Hepatocyte (in vitro differentiated cells): ENCODE measurements around the gene HMGN5. TPM values are rescaled to one million over a fixed set of nuclear protein-coding genes. Genes with fewer than 3 reads are reported as not detected.

ENCODE experiments used
- DNase-seq: peaks from one replicate; pipeline ENCODE4 v3.0.0-alpha.2; 2016; ENCODE audit warnings: low spot score
- H2AFZ ChIP-seq: fragments of 200-600 bp; sonication (generic); 2 replicates; pipeline ENCODE4 v1.6.0; 2016; ENCODE audit warnings: antibody characterized with exemption, mild to moderate bottlenecking
- H3K27ac ChIP-seq: fragments of 200-600 bp; sonication (generic); 2 replicates; pipeline ENCODE4 v1.5.1; 2016; ENCODE audit warnings: mild to moderate bottlenecking
- H3K27me3 ChIP-seq: fragments of 200-600 bp; sonication (generic); 2 replicates; pipeline ENCODE4 v1.6.1; 2016
- H3K36me3 ChIP-seq: fragments of 200-600 bp; sonication (generic); replicated peaks from 2 replicates; pipeline ENCODE4 v1.5.1; 2016; ENCODE audit warnings: low read depth; ENCODE audit not compliant: insufficient read depth
- H3K4me1 ChIP-seq: fragments of 200-600 bp; sonication (generic); 2 replicates; pipeline ENCODE4 v1.5.1; 2016; ENCODE audit warnings: mild to moderate bottlenecking, moderate library complexity; ENCODE audit not compliant: insufficient read depth
- H3K4me2 ChIP-seq: fragments of 200-600 bp; sonication (generic); 2 replicates; pipeline ENCODE4 v1.6.0; 2016
- H3K4me3 ChIP-seq: fragments of 200-600 bp; sonication (generic); 2 replicates; pipeline ENCODE4 v1.5.1; 2016; ENCODE audit warnings: mild to moderate bottlenecking
- H3K79me2 ChIP-seq: fragments of 200-600 bp; sonication (generic); 2 replicates; pipeline ENCODE4 v1.6.0; 2017; ENCODE audit warnings: mild to moderate bottlenecking
- H3K9me2 ChIP-seq: fragments of 200-600 bp; sonication (generic); replicated peaks from 2 replicates; pipeline ENCODE4 v1.6.0; 2017; ENCODE audit warnings: mild to moderate bottlenecking; ENCODE audit not compliant: insufficient read depth
- H3K9me3 ChIP-seq: fragments of 200-600 bp; sonication (generic); 2 replicates; pipeline ENCODE4 v1.5.1; 2016; ENCODE audit warnings: low read depth, mild to moderate bottlenecking
- H4K20me1 ChIP-seq: fragments of 200-600 bp; sonication (generic); 2 replicates; pipeline ENCODE4 v1.6.0; 2016; ENCODE audit warnings: mild to moderate bottlenecking; ENCODE audit not compliant: insufficient read depth, poor library complexity, severe bottlenecking
- CTCF ChIP-seq: fragments of 200-600 bp; sonication (generic); IDR thresholded peaks from 2 replicates; pipeline ENCODE4 v1.5.1; 2016; ENCODE audit warnings: antibody characterized with exemption, mild to moderate bottlenecking; ENCODE audit not compliant: poor library complexity
- EZH2 ChIP-seq: fragments of 200-600 bp; sonication (generic); IDR thresholded peaks from 2 replicates; pipeline ENCODE4 v1.6.1; 2016; ENCODE audit warnings: antibody characterized with exemption, mild to moderate bottlenecking, borderline replicate concordance
- EZH2phosphoT487 ChIP-seq: fragments of 200-600 bp; sonication (generic); IDR thresholded peaks from one replicate; pipeline ENCODE4 v1.6.1; 2018; ENCODE audit warnings: antibody characterized with exemption, mild to moderate bottlenecking, low read depth, moderate library complexity; ENCODE audit not compliant: unreplicated experiment, severe bottlenecking
- WGBS: methylation state at CpG from one replicate; pipeline ENCODE4 v1.1.6; 2016; ENCODE audit warnings: low lambda C conversion rate; ENCODE audit errors: missing lambda C conversion rate; 5-methylcytosine and 5-hydroxymethylcytosine counted together
- polyA plus RNA-seq: library from polyadenylated mRNA; unstranded; fragments of >200 nt; fragmentation: Nextera tagmentation; extraction: Ambion mirVana; gene quantifications from 2 replicates; pipeline ENCODE4 v1.2.1, GENCODE V29; 2016
- total RNA-seq: library from RNA; depleted of rRNA; stranded (reverse); fragments of >200 nt; gene quantifications from 2 replicates; pipeline ENCODE4 v1.2.3, GENCODE V29; 2014

The HMGN5 gene
- total and polyA plus RNA-seq, 2 experiments from 2014 or later = 1.5 to 8.3 TPM

GRCh38 chrX:81229901-81230300, 28.2 kb upstream of the HMGN5 start:
- H4K20me1 ChIP-seq = no peaks in the 10 kb centered on the region
- no peaks in the 10 kb centered on the region for H3K9me3 ChIP-seq
- no peaks in the 10 kb centered on the region for H3K4me1 ChIP-seq
- 82% methylated on average over 2 of the region's 2 CpGs for WGBS
- DNase-seq = no peak
- H3K9me2 ChIP-seq = no peaks in the 10 kb centered on the region
- no peak overlapping the region for H3K4me2 ChIP-seq
- TF ChIP-seq EZH2phosphoT487 (no peak), CTCF (no peak), EZH2 (no peak)
- H3K36me3 ChIP-seq = no peaks in the 10 kb centered on the region
- no peaks in the 10 kb centered on the region for H3K79me2 ChIP-seq
- H3K27ac ChIP-seq = no peak overlapping the region
- H3K4me3 ChIP-seq = no peak overlapping the region
- H2AFZ ChIP-seq = no peak overlapping the region
- H3K27me3 ChIP-seq = no peaks in the 10 kb centered on the region

GRCh38 chrX:81229229-81229628, 27.5 kb upstream of the HMGN5 start:
- Histone ChIP-seq H3K9me3 (no peaks in the 10 kb centered on the region), H4K20me1 (no peaks in the 10 kb centered on the region), H3K9me2 (no peaks in the 10 kb centered on the region), H3K4me1 (no peaks in the 10 kb centered on the region), H3K36me3 (no peaks in the 10 kb centered on the region), H2AFZ (no peak overlapping the region), H3K4me3 (no peak overlapping the region), H3K4me2 (no peak overlapping the region), H3K79me2 (no peaks in the 10 kb centered on the region), H3K27me3 (no peaks in the 10 kb centered on the region), H3K27ac (no peak overlapping the region)
- WGBS = 81% methylated on average over 3 of the region's 3 CpGs
- DNase-seq = no peak
- TF ChIP-seq EZH2phosphoT487 (no peak), EZH2 (no peak), CTCF (no peak)

GRCh38 chrX:81215685-81216084, 14.0 kb upstream of the HMGN5 start:
- Histone ChIP-seq H3K9me3 (no peaks in the 10 kb centered on the region), H4K20me1 (peaks cover under 1% of the 10 kb centered on the region), H3K27me3 (no peaks in the 10 kb centered on the region), H2AFZ (no peak overlapping the region), H3K4me3 (no peak overlapping the region), H3K79me2 (peaks cover 13% of the 10 kb centered on the region), H3K4me1 (no peaks in the 10 kb centered on the region), H3K9me2 (no peaks in the 10 kb centered on the region), H3K36me3 (no peaks in the 10 kb centered on the region), H3K4me2 (no peak overlapping the region), H3K27ac (no peak overlapping the region)
- TF ChIP-seq EZH2 (no peak), CTCF (no peak), EZH2phosphoT487 (no peak)
- no peak for DNase-seq
- WGBS = 70% methylated on average over 1 of the region's 1 CpG

- H3K27ac ChIP-seq = no peak overlapping the region
- no peak overlapping the region for H3K4me2 ChIP-seq
- no peaks in the 10 kb centered on the region for H3K36me3 ChIP-seq
- H3K4me1 ChIP-seq = no peaks in the 10 kb centered on the region
- H3K4me3 ChIP-seq = no peak overlapping the region
- H3K9me3 ChIP-seq = no peaks in the 10 kb centered on the region
- H3K79me2 ChIP-seq = peaks cover 48% of the 10 kb centered on the region
- peaks cover 3% of the 10 kb centered on the region for H4K20me1 ChIP-seq
- TF ChIP-seq EZH2phosphoT487 (no peak), EZH2 (no peak), CTCF (no peak)
- H2AFZ ChIP-seq = no peak overlapping the region
- no peaks in the 10 kb centered on the region for H3K9me2 ChIP-seq
- no peak for DNase-seq
- WGBS = 68% methylated on average over 8 of the region's 8 CpGs
- H3K27me3 ChIP-seq = no peaks in the 10 kb centered on the region
These were observed 7.2 kb upstream of the HMGN5 start for GRCh38 chrX:81208916-81209315.
